GM18873 (cell line): ENCODE measurements around the gene HERC4.
"Not testable (repeated sequence)": the region's sequence is repeated elsewhere in the genome, so short reads cannot be mapped to it uniquely, and the experiment has no call there.

Experiments
- ATAC-seq: cut with Tn5 transposase; IDR thresholded peaks from one replicate; pipeline ENCODE4 v1.9.1; 2021; ENCODE audit warnings: mild to moderate bottlenecking, moderate library complexity, moderate number of reproducible peaks; ENCODE audit not compliant: unreplicated experiment, low FRiP score

The HERC4 gene

GRCh38 chr10:68052463-68052862, 22.6 kb downstream of the HERC4 start:
- ATAC-seq: no peak

- no peak for ATAC-seq
Observed at GRCh38 chr10:68049289-68050078, 25.6 kb downstream of the HERC4 start.

- ATAC-seq: no peak
Observed at GRCh38 chr10:68047554-68048327, 27.3 kb downstream of the HERC4 start.

GRCh38 chr10:68047122-68047521, 28.0 kb downstream of the HERC4 start:
- no peak for ATAC-seq

GRCh38 chr10:68046642-68047041, 28.4 kb downstream of the HERC4 start:
- no peak for ATAC-seq

- no peak for ATAC-seq
Observed at GRCh38 chr10:68043030-68043429, 32.1 kb downstream of the HERC4 start.

- no peak for ATAC-seq
Observed at GRCh38 chr10:68032113-68032512, 43.0 kb downstream of the HERC4 start.

- no peak for ATAC-seq
Observed at GRCh38 chr10:68027429-68027828, 47.7 kb downstream of the HERC4 start.

GRCh38 chr10:68023292-68023691, 51.8 kb downstream of the HERC4 start:
- ATAC-seq: no peak

- ATAC-seq: not testable (repeated sequence)
Observed at GRCh38 chr10:68022324-68022723, 52.8 kb downstream of the HERC4 start.

- not testable (repeated sequence) for ATAC-seq
Observed at GRCh38 chr10:68016519-68016918, 58.6 kb downstream of the HERC4 start.

- ATAC-seq: no peak
Observed at GRCh38 chr10:68010426-68010940, 64.6 kb downstream of the HERC4 start.

GRCh38 chr10:68007356-68007755, 67.7 kb downstream of the HERC4 start:
- ATAC-seq: no peak

- no peak for ATAC-seq
Observed at GRCh38 chr10:68001539-68001938, 73.5 kb downstream of the HERC4 start.

- ATAC-seq: no peak
Observed at GRCh38 chr10:68001000-68001399, 74.1 kb downstream of the HERC4 start.

- ATAC-seq: no peak
Observed at GRCh38 chr10:67990093-67990492, 85.0 kb downstream of the HERC4 start.

GRCh38 chr10:67988606-67989005, 86.5 kb downstream of the HERC4 start:
- ATAC-seq: no peak

- not testable (repeated sequence) for ATAC-seq
Observed at GRCh38 chr10:67982603-67983002, 92.5 kb downstream of the HERC4 start.

GRCh38 chr10:67978749-67979148, 96.3 kb downstream of the HERC4 start:
- ATAC-seq: no peak

GRCh38 chr10:67977251-67977650, 97.8 kb downstream of the HERC4 start:
- no peak for ATAC-seq
